H1 (cell line): ENCODE measurements around the gene CRADD. TPM values are rescaled to one million over a fixed set of nuclear protein-coding genes. Genes with fewer than 3 reads are reported as not detected.

ENCODE experiments used
- CTCF ChIA-PET: fragments of 300-600 bp; sonication (Branson Sonifier 250); formaldehyde crosslinking; loops from one replicate; lab custom pipeline; 2021; ENCODE audit not compliant: partially characterized antibody; lab: Charles Lee
- POLR2A ChIA-PET: fragments of 300-600 bp; sonication (Branson Sonifier 250); formaldehyde crosslinking; loops from one replicate; lab custom pipeline; 2021; ENCODE audit warnings: inconsistent platforms; ENCODE audit not compliant: partially characterized antibody; lab: Charles Lee
- DNase-seq, 2 experiments: peaks; one replicate each; pipeline versions ENCODE4 v3.0.0 to v3.0.0-alpha.2; 2010 to 2022; ENCODE audit warnings: low spot score in 2 of 2, low read depth in 1 of 2, mixed read lengths in 1 of 2
- FAIRE-seq: peaks from 2 replicates; lab custom pipeline; 2011; peaks lifted over from hg19 to GRCh38; lab: Jason Lieb, UNC
- H2AFZ ChIP-seq: 2 replicates; pipeline ENCODE4 v1.8.1; 2012; ENCODE audit warnings: low read length, inconsistent platforms
- H2AK5ac ChIP-seq: 2 replicates; pipeline ENCODE4 v1.6.1; 2013; ENCODE audit warnings: low read depth, low read length
- H2BK120ac ChIP-seq: replicated peaks from 2 replicates; pipeline ENCODE3; 2013; ENCODE audit warnings: low read depth, low read length, inconsistent platforms
- H2BK12ac ChIP-seq: 2 replicates; pipeline ENCODE4 v1.6.1; 2013; ENCODE audit warnings: low read depth, low read length
- H2BK15ac ChIP-seq: 2 replicates; pipeline ENCODE4 v1.6.1; 2013; ENCODE audit warnings: low read length
- H2BK20ac ChIP-seq: 2 replicates; pipeline ENCODE4 v1.6.1; 2013; ENCODE audit warnings: low read length
- H2BK5ac ChIP-seq: 2 replicates; pipeline ENCODE4 v1.6.1; 2013; ENCODE audit warnings: low read depth, low read length
- H3K14ac ChIP-seq: 2 replicates; pipeline ENCODE4 v1.6.1; 2013; ENCODE audit warnings: inconsistent platforms; ENCODE audit not compliant: insufficient read length
- H3K18ac ChIP-seq: 2 replicates; pipeline ENCODE4 v1.6.1; 2013; ENCODE audit warnings: low read length; ENCODE audit errors: extremely low read depth
- H3K23ac ChIP-seq: 2 replicates; pipeline ENCODE4 v1.6.1; 2013; ENCODE audit warnings: inconsistent platforms; ENCODE audit not compliant: insufficient read length
- H3K23me2 ChIP-seq: 2 replicates; pipeline ENCODE4 v1.6.1; 2013; ENCODE audit warnings: low read depth, low read length
- H3K27ac ChIP-seq: 2 replicates; pipeline ENCODE4 v1.6.1; 2011; ENCODE audit warnings: low read depth, low read length, inconsistent platforms
- H3K27me3 ChIP-seq, 4 experiments: replicated peaks in 1 of 4; 1 replicate in 1 of 4; 2 replicates in 3 of 4; pipeline versions ENCODE4 v1.6.1 to v1.8.1; 2011 to 2013; ENCODE audit warnings: low read length in 3 of 4, mild to moderate bottlenecking in 3 of 4, inconsistent platforms in 2 of 4, mixed read lengths in 2 of 4, moderate library complexity in 1 of 4; ENCODE audit not compliant: control insufficient read depth in 3 of 4, insufficient read depth in 3 of 4; ENCODE audit errors: extremely low read depth in 1 of 4
- H3K36me3 ChIP-seq, 4 experiments: 2 replicates each; pipeline versions ENCODE4 v1.6.1 to v1.8.1; 2011 to 2013; ENCODE audit warnings: mild to moderate bottlenecking in 4 of 4, low read length in 3 of 4, moderate library complexity in 2 of 4, control low read depth in 1 of 4, inconsistent platforms in 1 of 4; ENCODE audit not compliant: insufficient read depth in 4 of 4, control insufficient read depth in 2 of 4
- H3K4ac ChIP-seq: replicated peaks from 2 replicates; pipeline ENCODE3; 2013; ENCODE audit warnings: low read length, low read depth, mixed read lengths, inconsistent platforms; ENCODE audit not compliant: insufficient read length
- H3K4me1 ChIP-seq, 4 experiments: replicated peaks in 1 of 4; 1 replicate in 1 of 4; 2 replicates in 3 of 4; pipeline versions ENCODE4 v1.6.1 to v1.8.1; 2011 to 2013; ENCODE audit warnings: low read length in 3 of 4, inconsistent platforms in 2 of 4, mixed read lengths in 1 of 4; ENCODE audit not compliant: insufficient read depth in 4 of 4, control insufficient read depth in 3 of 4
- H3K4me2 ChIP-seq, 2 experiments: 2 replicates each; pipeline versions ENCODE4 v1.6.1 to v1.8.1; 2011 to 2013; ENCODE audit warnings: low read depth in 2 of 2, low read length in 2 of 2, control low read depth in 1 of 2, inconsistent platforms in 1 of 2, mild to moderate bottlenecking in 1 of 2; ENCODE audit not compliant: insufficient read depth in 1 of 2
- H3K4me3 ChIP-seq, 4 experiments: fragments of 200-600, 300-600 bp in 1 of 4; sonication (generic), shearing (Covaris generic), sonication (Bioruptor Twin) in 1 of 4; 2 replicates each; pipeline versions ENCODE4 v1.5.1 to v1.8.1; 2011 to 2016; ENCODE audit warnings: low read length in 4 of 4, low read depth in 3 of 4, control low read depth in 2 of 4, inconsistent platforms in 2 of 4, mild to moderate bottlenecking in 2 of 4, mixed read lengths in 1 of 4, moderate library complexity in 1 of 4; ENCODE audit not compliant: insufficient read depth in 2 of 4; ENCODE audit errors: extremely low read depth in 1 of 4
- H3K56ac ChIP-seq: replicated peaks from 2 replicates; pipeline ENCODE3; 2013; ENCODE audit warnings: low read depth, mild to moderate bottlenecking, mixed read lengths, low read length, inconsistent platforms; ENCODE audit not compliant: insufficient read length
- H3K79me1 ChIP-seq: 2 replicates; pipeline ENCODE4 v1.6.1; 2013; ENCODE audit warnings: low read depth, low read length, control low read depth
- H3K79me2 ChIP-seq, 2 experiments: 2 replicates each; pipeline versions ENCODE4 v1.6.1 to v1.8.1; 2012 to 2013; ENCODE audit warnings: low read length in 2 of 2, mild to moderate bottlenecking in 2 of 2, inconsistent platforms in 1 of 2; ENCODE audit not compliant: insufficient read depth in 2 of 2, control insufficient read depth in 1 of 2
- H3K9ac ChIP-seq, 4 experiments: replicated peaks in 1 of 4; 1 replicate in 1 of 4; 2 replicates in 3 of 4; pipeline versions ENCODE4 v1.6.1 to v1.8.1; 2011 to 2013; ENCODE audit warnings: low read depth in 3 of 4, low read length in 3 of 4, control low read depth in 2 of 4, mild to moderate bottlenecking in 2 of 4, moderate library complexity in 2 of 4, inconsistent platforms in 1 of 4; ENCODE audit errors: extremely low read depth in 1 of 4
- H3K9me3 ChIP-seq, 2 experiments: 2 replicates each; pipeline versions ENCODE4 v1.6.1 to v1.8.1; 2012 to 2013; ENCODE audit warnings: mild to moderate bottlenecking in 2 of 2, moderate library complexity in 2 of 2, control low read depth in 1 of 2, inconsistent platforms in 1 of 2, low read depth in 1 of 2, low read length in 1 of 2, mixed read lengths in 1 of 2; ENCODE audit not compliant: insufficient read depth in 2 of 2
- H4K20me1 ChIP-seq, 2 experiments: replicated peaks in 1 of 2; 2 replicates each; pipeline versions ENCODE3 to v1.8.1; 2011 to 2013; ENCODE audit warnings: inconsistent platforms in 2 of 2, low read length in 2 of 2, mild to moderate bottlenecking in 1 of 2; ENCODE audit not compliant: insufficient read depth in 2 of 2, control insufficient read depth in 1 of 2
- H4K5ac ChIP-seq: 2 replicates; pipeline ENCODE4 v1.6.1; 2013; ENCODE audit warnings: low read length, low read depth, mixed read lengths, inconsistent platforms; ENCODE audit not compliant: insufficient read length
- H4K8ac ChIP-seq: 2 replicates; pipeline ENCODE4 v1.8.0; 2013; ENCODE audit warnings: mild to moderate bottlenecking, moderate library complexity, low read length, inconsistent platforms; ENCODE audit not compliant: insufficient read depth; ENCODE audit errors: extremely low read depth
- H4K91ac ChIP-seq: replicated peaks from 2 replicates; pipeline ENCODE3; 2013; ENCODE audit warnings: low read length, mixed read lengths, inconsistent platforms; ENCODE audit not compliant: insufficient read length
- BCL11A ChIP-seq, 2 experiments: IDR thresholded peaks; one replicate each; pipeline ENCODE4 v1.6.1; 2011; ENCODE audit warnings: low read depth in 2 of 2, low read length in 2 of 2, mild to moderate bottlenecking in 2 of 2
- CBX5 ChIP-seq: fragments of 300-800, 300-1000 bp; sonication (generic); IDR thresholded peaks from 2 replicates; pipeline ENCODE4 v1.7.1; 2016; ENCODE audit warnings: antibody characterized with exemption, low read length, low read depth
- CTCF ChIP-seq, 3 experiments: IDR thresholded peaks; 1 replicate in 2 of 3; 2 replicates in 1 of 3; pipeline versions ENCODE4 v1.5.1 to v1.6.1; 2011; ENCODE audit warnings: low read length in 3 of 3, mild to moderate bottlenecking in 3 of 3, inconsistent platforms in 2 of 3, low read depth in 1 of 3, moderate library complexity in 1 of 3; ENCODE audit not compliant: insufficient read depth in 1 of 3; ENCODE audit errors: control extremely low read depth in 1 of 3
- EGR1 ChIP-seq: IDR thresholded peaks from 2 replicates; pipeline ENCODE4 v1.6.1; 2011; ENCODE audit warnings: low read depth, low read length, borderline replicate concordance
- KDM4A ChIP-seq: IDR thresholded peaks from one replicate; pipeline ENCODE4 v1.7.1; 2012; ENCODE audit warnings: low read depth, mild to moderate bottlenecking, moderate library complexity, low read length, inconsistent platforms; ENCODE audit not compliant: severe bottlenecking
- NRF1 ChIP-seq: IDR thresholded peaks from 2 replicates; pipeline ENCODE4 v1.6.1; 2011; ENCODE audit warnings: mild to moderate bottlenecking, low read depth, low read length, improper control_type of control experiment
- POLR2A ChIP-seq, 2 experiments: IDR thresholded peaks; 1 replicate in 1 of 2; 2 replicates in 1 of 2; pipeline ENCODE4 v1.6.1; 2011; ENCODE audit warnings: low read depth in 2 of 2, low read length in 2 of 2, mild to moderate bottlenecking in 2 of 2; ENCODE audit errors: control extremely low read depth in 1 of 2
- POLR2AphosphoS5 ChIP-seq: IDR thresholded peaks from 2 replicates; pipeline ENCODE4 v1.6.1; 2011; ENCODE audit warnings: low read depth, low read length
- SIRT6 ChIP-seq: IDR thresholded peaks from one replicate; pipeline ENCODE4 v1.7.1; 2012; ENCODE audit warnings: low read length, inconsistent platforms
- SP4 ChIP-seq: IDR thresholded peaks from 2 replicates; pipeline ENCODE4 v1.6.1; 2012; ENCODE audit warnings: low read length, inconsistent platforms
- WGBS, 2 experiments: shearing (Covaris generic) in 1 of 2; methylation state at CpG; one replicate each; pipeline versions ENCODE4 v1.1.6 to v1.1.7; 2013 to 2015; ENCODE audit warnings: low lambda C conversion rate in 2 of 2, mixed read lengths in 2 of 2, inconsistent platforms in 1 of 2, low coverage in 1 of 2, missing lambda C conversion rate in 1 of 2; ENCODE audit not compliant: insufficient replicate concordance in 2 of 2, insufficient coverage in 1 of 2, insufficient read length in 1 of 2; ENCODE audit errors: extremely low coverage in 1 of 2, missing lambda C conversion rate in 1 of 2; 5-methylcytosine and 5-hydroxymethylcytosine counted together
- polyA plus RNA-seq, 7 experiments: library from polyadenylated mRNA; depleted of rRNA in 3 of 7; stranded (reverse) in 5 of 7; unstranded in 2 of 7; fragments of >200 nt in 5 of 7; fragments of 200-250 nt in 2 of 7; gene quantifications; 1 replicate in 5 of 7; 2 replicates in 1 of 7; 4 replicates in 1 of 7; pipeline versions ENCODE4 v1.2.1 to v1.2.3, GENCODE V29; 2011 to 2013; ENCODE audit warnings: missing spikeins in 2 of 7, mixed read lengths in 2 of 7
- total RNA-seq: library from RNA; stranded (reverse); fragmentation: NEBNext Ultra II Directional; extraction: Animal tissue kit (Norgen Biotek cat#: 25700); gene quantifications from 2 replicates; pipeline ENCODE4 v1.2.1, GENCODE V29; 2021

Gene CRADD
- total and polyA plus RNA-seq, 2 of the 8 experiments (the other 6 are each of a cell fraction or from before 2014, with no cell fraction given): 8.1 to 15.4 TPM

GRCh38 chr12:93757792-93758694 is 80.9 kb downstream of the CRADD start:
- 92% methylated on average over 1 of the region's 1 CpG; no CpG with 5 or more reads in 1 of the 2 experiments for WGBS, 2 experiments
- H2BK15ac ChIP-seq: no peak overlapping the region
- no peak overlapping the region for H3K27ac ChIP-seq
- H2BK20ac ChIP-seq: no peak overlapping the region
- H4K5ac ChIP-seq: no peak overlapping the region
- no peak overlapping the region for H2BK5ac ChIP-seq
- H3K9me3 ChIP-seq: peaks cover 11% of the 10 kb centered on the region in 2 experiments; a peak in 3 of 4 replicates
- POLR2A ChIA-PET: interaction anchor here (1.6 kb wide), 1 partner anchor 9 kb away, joined by 3 read pairs; no protein-coding TSS in a partner anchor
- H2BK120ac ChIP-seq: no peak overlapping the region
- H3K56ac ChIP-seq: no peak overlapping the region
- DNase-seq: no peak
- no peak overlapping the region for H4K91ac ChIP-seq
- H3K79me2 ChIP-seq: no peaks in the 10 kb centered on the region
- H2AK5ac ChIP-seq: no peak overlapping the region
- peaks cover 0 to 3% (median 2%) of the 10 kb centered on the region in 4 experiments; a peak in 2 of 8 replicates for H3K36me3 ChIP-seq
- no peaks in the 10 kb centered on the region for H3K79me1 ChIP-seq
- H3K4me2 ChIP-seq: no peak overlapping the region
- H3K18ac ChIP-seq: no peak overlapping the region
- no peak overlapping the region for H3K14ac ChIP-seq
- no peaks in the 10 kb centered on the region for H3K27me3 ChIP-seq
- no peak overlapping the region for H3K9ac ChIP-seq
- FAIRE-seq: no peak
- no peaks in the 10 kb centered on the region; a peak in 1 of 7 replicates for H3K4me1 ChIP-seq
- CTCF ChIA-PET: interaction anchor here (1.1 to 2.6 kb wide), 3 partner anchors 9 to 344 kb away, joined by 4 to 7 read pairs (median 5); no protein-coding TSS in a partner anchor
- no peak overlapping the region for H3K23ac ChIP-seq
- no peak overlapping the region for H2BK12ac ChIP-seq
- no peak overlapping the region for H2AFZ ChIP-seq
- no peak overlapping the region for H4K8ac ChIP-seq
- no peak overlapping the region for H3K4me3 ChIP-seq
- no peaks in the 10 kb centered on the region for H4K20me1 ChIP-seq
- no peaks in the 10 kb centered on the region for H3K23me2 ChIP-seq
- no peak overlapping the region for H3K4ac ChIP-seq
- TF ChIP-seq BCL11A (IDR thresholded peaks at IDR 0.05; ENCODE audit: low read depth in 2 of 2, low read length in 2 of 2) (no peak), SP4 (no peak), CBX5 (no peak), EGR1 (no peak), CTCF (IDR thresholded peaks at IDR 0.05; ENCODE audit: control extremely low read depth in 1 of 3, insufficient read depth in 1 of 3, low read depth in 1 of 3, low read length in 3 of 3) (no peak), NRF1 (no peak), POLR2A (IDR thresholded peaks at IDR 0.05; ENCODE audit: control extremely low read depth in 1 of 2, low read depth in 2 of 2, low read length in 2 of 2) (no peak), KDM4A (no peak), SIRT6 (no peak), POLR2AphosphoS5 (no peak)
